MCF 10A (cell line): ENCODE measurements around the gene AGAP1. TPM values are rescaled to one million over a fixed set of nuclear protein-coding genes. Genes with fewer than 3 reads are reported as not detected.

ENCODE experiments used
- BruUV-seq: library from RNA; stranded (reverse); fragments of 400-500 nt; replicated peaks from 2 replicates; lab custom pipeline; 2021; lab: Mats Ljungman, UMichigan
- CTCF ChIA-PET: fragments of 300-600 bp; sonication (Branson Sonifier 250); formaldehyde crosslinking; extraction: SDS; loops from one replicate; lab custom pipeline; 2021; ENCODE audit warnings: antibody characterized with exemption, inconsistent platforms; lab: Yijun Ruan, JAX
- POLR2A ChIA-PET: fragments of 300-600, 350-650 bp; sonication (Branson Sonifier 250); formaldehyde crosslinking; extraction: SDS; loops from one replicate; lab custom pipeline; 2020; ENCODE audit warnings: antibody characterized with exemption, inconsistent platforms; lab: Yijun Ruan, JAX
- DNase-seq: peaks from one replicate; pipeline ENCODE4 v3.0.0-alpha.2; 2018; ENCODE audit not compliant: unreplicated experiment
- H3K27ac Mint-ChIP-seq: one replicate; pipeline ENCODE4 v1.8.0; 2022; ENCODE audit warnings: mild to moderate bottlenecking, low read depth, mixed read lengths; ENCODE audit not compliant: unreplicated experiment
- H3K27me3 Mint-ChIP-seq: one replicate; pipeline ENCODE4 v1.8.0; 2022; ENCODE audit warnings: mixed read lengths; ENCODE audit not compliant: insufficient read depth, unreplicated experiment
- H3K36me3 Mint-ChIP-seq: one replicate; pipeline ENCODE4 v1.8.0; 2022; ENCODE audit warnings: mild to moderate bottlenecking, moderate library complexity, mixed read lengths; ENCODE audit not compliant: insufficient read depth, unreplicated experiment
- H3K4me1 Mint-ChIP-seq: one replicate; pipeline ENCODE4 v1.8.0; 2022; ENCODE audit warnings: mixed read lengths; ENCODE audit not compliant: insufficient read depth, unreplicated experiment
- H3K4me3 Mint-ChIP-seq: one replicate; pipeline ENCODE4 v1.8.0; 2022; ENCODE audit warnings: mild to moderate bottlenecking, moderate library complexity, mixed read lengths; ENCODE audit not compliant: unreplicated experiment
- H3K9me3 Mint-ChIP-seq: one replicate; pipeline ENCODE4 v1.8.0; 2022; ENCODE audit warnings: mixed read lengths; ENCODE audit not compliant: unreplicated experiment
- intact Hi-C: fragments of 100-400 bp; cut with micrococcal nuclease; formaldehyde crosslinking; loops from 2 replicates; pipeline ENCODE4 v1.14.1; 2022
- total RNA-seq: library from RNA; stranded (reverse); gene quantifications from 2 replicates; pipeline ENCODE4 v1.2.3, GENCODE V29; 2022
- TF ChIP-seq, protein P1 (sequence below): fragments of 200-600 bp; IDR thresholded peaks from one replicate; pipeline ENCODE4 v1.8.0; 2022; ENCODE audit warnings: antibody characterized with exemption, mild to moderate bottlenecking; ENCODE audit not compliant: unreplicated experiment

Gene AGAP1
- total RNA-seq, 1 experiment from 2014 or later: 41.3 TPM

DNA sequence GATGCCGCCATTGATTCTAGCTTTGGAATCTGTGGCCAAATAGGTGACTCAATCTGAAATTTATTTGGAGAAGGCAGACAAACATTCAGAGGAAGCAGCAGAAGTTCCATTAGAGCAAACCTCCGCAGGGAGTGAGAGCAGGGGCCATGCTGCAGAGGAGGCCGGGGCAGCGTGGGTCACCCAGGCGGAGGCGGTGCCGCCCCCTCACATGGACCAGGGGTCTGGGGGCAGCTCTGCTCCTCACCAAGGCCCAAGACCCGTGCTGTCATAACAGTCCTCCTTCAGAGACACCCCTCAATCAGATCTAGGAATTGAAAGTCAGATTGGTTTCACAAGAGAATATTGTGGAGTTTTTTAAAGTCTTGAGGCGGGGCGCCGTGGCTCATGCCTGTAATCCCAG lies 582.0 kb downstream of the AGAP1 start:
- no peak for DNase-seq
- Mint-ChIP-seq H3K4me3 (no peak overlapping the region), H3K36me3 (no peaks in the 10 kb centered on the region), H3K27ac (no peak overlapping the region), H3K9me3 (no peaks in the 10 kb centered on the region), H3K4me1 (peaks cover 14% of the 10 kb centered on the region), H3K27me3 (no peaks in the 10 kb centered on the region)
- CTCF ChIA-PET: interaction anchor here (0.6 kb wide), 1 partner anchor 600 kb away, joined by 3 read pairs; no protein-coding TSS in a partner anchor
- BruUV-seq: no TSS peak
- intact Hi-C loops: no loop called here
- TF ChIP-seq, protein P1, sequence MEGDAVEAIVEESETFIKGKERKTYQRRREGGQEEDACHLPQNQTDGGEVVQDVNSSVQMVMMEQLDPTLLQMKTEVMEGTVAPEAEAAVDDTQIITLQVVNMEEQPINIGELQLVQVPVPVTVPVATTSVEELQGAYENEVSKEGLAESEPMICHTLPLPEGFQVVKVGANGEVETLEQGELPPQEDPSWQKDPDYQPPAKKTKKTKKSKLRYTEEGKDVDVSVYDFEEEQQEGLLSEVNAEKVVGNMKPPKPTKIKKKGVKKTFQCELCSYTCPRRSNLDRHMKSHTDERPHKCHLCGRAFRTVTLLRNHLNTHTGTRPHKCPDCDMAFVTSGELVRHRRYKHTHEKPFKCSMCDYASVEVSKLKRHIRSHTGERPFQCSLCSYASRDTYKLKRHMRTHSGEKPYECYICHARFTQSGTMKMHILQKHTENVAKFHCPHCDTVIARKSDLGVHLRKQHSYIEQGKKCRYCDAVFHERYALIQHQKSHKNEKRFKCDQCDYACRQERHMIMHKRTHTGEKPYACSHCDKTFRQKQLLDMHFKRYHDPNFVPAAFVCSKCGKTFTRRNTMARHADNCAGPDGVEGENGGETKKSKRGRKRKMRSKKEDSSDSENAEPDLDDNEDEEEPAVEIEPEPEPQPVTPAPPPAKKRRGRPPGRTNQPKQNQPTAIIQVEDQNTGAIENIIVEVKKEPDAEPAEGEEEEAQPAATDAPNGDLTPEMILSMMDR: no peak
- POLR2A ChIA-PET: interaction anchor here (0.6 to 0.7 kb wide), 2 partner anchors 22 to 113 kb away, joined by 3 read pairs; no protein-coding TSS in a partner anchor

DNA sequence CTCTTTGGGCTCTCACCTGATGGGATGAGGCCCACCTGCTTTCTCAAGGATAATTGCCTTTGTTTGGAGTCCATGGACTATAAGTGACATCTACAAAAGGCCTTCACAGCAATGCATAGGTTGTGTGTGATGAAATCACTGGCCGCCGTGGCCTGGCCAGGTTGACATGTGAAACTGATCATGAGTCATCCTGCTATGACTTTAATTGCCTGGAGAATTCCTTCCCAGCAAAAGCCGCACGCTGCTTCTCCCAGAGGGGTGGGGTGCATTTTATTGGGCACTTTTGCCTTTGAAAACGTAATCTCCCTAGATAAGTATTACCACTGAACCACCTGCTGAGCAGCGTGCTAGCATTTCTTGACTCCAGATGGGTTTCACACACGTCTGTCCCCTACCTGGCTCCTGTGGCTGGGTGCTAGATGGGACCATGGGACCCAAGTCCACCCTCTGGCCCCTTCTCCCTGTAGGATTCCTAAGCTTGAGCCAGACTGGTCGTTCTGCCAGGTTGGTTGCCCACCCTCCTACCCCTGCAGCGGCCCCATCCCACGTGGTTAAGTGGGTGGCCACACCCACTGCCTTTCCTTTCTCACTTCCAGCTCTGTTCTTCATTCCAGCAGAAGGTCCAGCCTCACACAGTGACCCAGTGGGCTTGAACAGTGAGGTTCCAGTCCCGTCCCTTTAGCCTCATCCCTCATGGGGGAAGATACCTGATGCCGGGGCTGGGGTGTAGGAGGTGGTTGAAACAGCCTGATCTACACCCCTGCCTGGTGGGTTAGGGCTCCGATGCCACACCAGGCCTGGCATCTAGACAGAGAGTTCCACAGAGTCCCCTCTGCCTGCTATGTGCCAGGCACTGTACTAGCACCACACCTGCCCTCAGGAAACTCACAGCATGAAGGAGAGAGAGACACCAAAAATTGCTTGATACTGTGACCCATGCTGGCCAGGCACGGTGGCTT lies 584.7 kb downstream of the AGAP1 start:
- Mint-ChIP-seq H3K36me3 (no peaks in the 10 kb centered on the region), H3K4me3 (no peak overlapping the region), H3K4me1 (peaks cover 14% of the 10 kb centered on the region), H3K27ac (peak overlapping the region; percentile 11), H3K27me3 (no peaks in the 10 kb centered on the region), H3K9me3 (no peaks in the 10 kb centered on the region)
- TF ChIP-seq, protein P1: no peak
- intact Hi-C loops: no loop called here
- no TSS peak for BruUV-seq
- CTCF ChIA-PET: interaction anchor here (0.6 kb wide), 1 partner anchor 33 kb away, joined by 3 read pairs; no protein-coding TSS in a partner anchor
- peak; percentile 92 for DNase-seq
- POLR2A ChIA-PET: interaction anchor here (0.6 kb wide), 1 partner anchor 30 kb away, joined by 3 read pairs; no protein-coding TSS in a partner anchor

DNA sequence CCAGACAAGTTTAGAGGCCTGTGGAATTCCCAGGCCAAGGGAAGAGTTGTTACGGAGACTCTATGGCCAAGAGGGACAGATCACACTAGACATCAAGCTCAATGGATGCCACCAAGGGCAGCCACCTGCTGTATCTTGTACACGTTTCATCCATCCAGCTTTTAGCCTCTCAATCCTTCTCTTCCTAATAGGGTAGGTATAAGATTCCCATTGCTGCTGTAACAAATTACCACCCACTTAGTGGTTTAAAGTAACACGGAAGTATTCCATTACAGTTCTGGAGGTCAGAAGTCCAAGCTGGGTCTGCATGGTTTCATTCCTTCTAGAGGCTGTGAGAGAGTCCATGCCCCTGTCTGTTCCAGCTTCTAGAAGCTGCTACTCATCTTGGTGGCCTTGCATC lies 586.6 kb downstream of the AGAP1 start:
- intact Hi-C loops: no loop called here
- Mint-ChIP-seq H3K9me3 (no peaks in the 10 kb centered on the region), H3K36me3 (no peaks in the 10 kb centered on the region), H3K27me3 (no peaks in the 10 kb centered on the region), H3K4me1 (peaks cover 14% of the 10 kb centered on the region), H3K4me3 (no peak overlapping the region), H3K27ac (no peak overlapping the region)
- no peak for DNase-seq
- TF ChIP-seq, protein P1: no peak
- BruUV-seq: no TSS peak
- ChIA-PET POLR2A (interaction anchor here (0.6 kb wide), 1 partner anchor 639 kb away, joined by 3 read pairs; no protein-coding TSS in a partner anchor), CTCF (no interaction called here)

- no peak for DNase-seq
- Mint-ChIP-seq H3K4me1 (peaks cover 14% of the 10 kb centered on the region), H3K36me3 (no peaks in the 10 kb centered on the region), H3K27me3 (no peaks in the 10 kb centered on the region), H3K27ac (no peak overlapping the region), H3K9me3 (no peaks in the 10 kb centered on the region), H3K4me3 (no peak overlapping the region)
- CTCF ChIA-PET: no interaction called here
- BruUV-seq: no TSS peak
- TF ChIP-seq, protein P1: no peak
- POLR2A ChIA-PET: no interaction called here
- intact Hi-C loops: no loop called here
Measured at GRCh38 chr2:236081171-236081570, 587.3 kb downstream of the AGAP1 start.
